Activated CD4-positive, alpha-beta T cell treated with anti-CD3 and anti-CD28 coated beads, Interleukin-2, amount 50 U/mL, for 4 hours (primary cell): ENCODE data around the gene ADAMTSL1.
"Not testable (repeated sequence)": the region's sequence is repeated elsewhere in the genome, so short reads cannot be mapped to it uniquely, and the experiment has no call there.

Experiments
- DNase-seq, 2 experiments: peaks; one replicate each; pipeline ENCODE4 v3.0.0-alpha.2; 2020

ADAMTSL1 gene

DNA sequence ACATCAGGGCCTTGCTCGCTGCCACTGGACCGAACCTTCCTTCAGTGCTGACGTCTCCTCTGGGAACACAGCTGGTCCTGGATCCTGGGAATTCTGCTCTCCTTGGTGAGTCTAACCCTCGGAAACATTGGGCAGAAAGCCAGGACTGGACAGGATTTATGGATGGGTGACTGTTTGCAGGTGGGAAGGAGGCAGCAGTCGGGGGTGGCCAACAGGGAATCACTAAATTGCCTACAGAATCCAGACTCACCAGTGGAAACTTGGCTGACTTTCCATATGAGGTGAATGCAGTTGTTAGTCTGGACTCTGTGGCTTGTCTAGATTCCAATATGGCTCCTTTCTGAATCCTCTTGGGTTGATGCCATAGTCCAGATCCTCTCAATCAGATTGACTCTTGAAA, 355.9 kb downstream of the ADAMTSL1 start:
- DNase-seq: no peak

- no peak for DNase-seq
Measured at GRCh38 chr9:18834740-18835361, 360.9 kb downstream of the ADAMTSL1 start.

- no peak for DNase-seq
Measured at GRCh38 chr9:18837402-18837801, 363.4 kb downstream of the ADAMTSL1 start.

- no peak for DNase-seq
Measured at GRCh38 chr9:18847576-18848275, 373.8 kb downstream of the ADAMTSL1 start.

- no peak for DNase-seq
Measured at GRCh38 chr9:18848657-18849056, 374.7 kb downstream of the ADAMTSL1 start.

- DNase-seq: no peak
Measured at GRCh38 chr9:18849270-18849669, 375.3 kb downstream of the ADAMTSL1 start.

- DNase-seq: no peak
Measured at GRCh38 chr9:18849890-18850677, 376.1 kb downstream of the ADAMTSL1 start.

DNA sequence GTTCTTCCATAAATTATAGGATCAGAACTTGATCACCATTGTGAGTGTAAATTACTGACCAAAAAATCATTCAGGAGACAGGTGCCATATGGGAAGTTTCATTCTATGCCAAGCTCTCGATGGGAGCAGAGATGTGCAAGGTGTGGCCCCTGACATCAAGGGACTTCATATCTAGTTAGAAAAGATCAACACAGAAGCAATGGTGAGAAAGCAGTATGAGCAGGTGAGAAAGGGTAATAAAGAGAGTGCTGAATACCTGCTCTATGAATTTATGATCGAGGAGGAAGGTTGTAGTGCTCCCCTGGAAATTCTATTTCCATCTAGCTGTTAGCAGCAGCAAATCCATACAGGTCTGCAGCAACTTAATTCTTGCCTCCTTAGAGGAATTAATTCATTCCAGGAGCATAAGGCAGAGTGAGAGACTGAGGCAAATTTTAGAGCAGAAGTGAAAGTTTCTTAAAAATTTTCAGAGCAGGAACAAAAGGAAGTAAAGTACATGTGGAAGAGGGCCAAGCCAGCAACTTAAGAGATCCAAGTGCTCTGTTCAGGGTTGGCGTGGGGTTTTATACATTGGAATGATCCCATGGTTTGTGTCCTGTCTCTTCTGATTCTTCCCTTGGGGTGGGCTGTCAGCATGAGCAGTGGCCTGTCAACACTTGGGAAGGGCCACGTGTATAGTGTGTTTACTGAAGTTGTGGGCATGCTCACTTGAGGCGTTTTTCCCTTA, 377.3 kb downstream of the ADAMTSL1 start:
- no peak for DNase-seq

DNA sequence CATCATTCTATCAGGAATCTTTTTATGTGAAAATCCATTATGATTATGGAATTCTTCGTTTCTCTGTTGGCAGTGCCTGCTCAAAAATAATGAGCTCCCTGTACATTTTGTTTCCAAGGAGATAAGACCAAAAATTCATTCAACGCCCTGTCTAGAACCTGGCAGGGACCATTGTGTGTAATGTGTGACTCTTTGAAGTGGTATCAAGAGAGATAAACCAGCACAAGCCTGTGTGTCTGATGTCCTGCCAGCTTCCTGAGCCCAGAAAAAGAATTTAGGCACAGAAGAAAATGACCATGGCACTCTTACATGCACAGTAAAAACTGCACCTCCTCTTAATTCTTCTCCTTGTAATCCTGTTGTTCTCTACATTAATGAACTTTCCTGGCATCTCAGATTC, 381.7 kb downstream of the ADAMTSL1 start:
- no peak for DNase-seq

DNA sequence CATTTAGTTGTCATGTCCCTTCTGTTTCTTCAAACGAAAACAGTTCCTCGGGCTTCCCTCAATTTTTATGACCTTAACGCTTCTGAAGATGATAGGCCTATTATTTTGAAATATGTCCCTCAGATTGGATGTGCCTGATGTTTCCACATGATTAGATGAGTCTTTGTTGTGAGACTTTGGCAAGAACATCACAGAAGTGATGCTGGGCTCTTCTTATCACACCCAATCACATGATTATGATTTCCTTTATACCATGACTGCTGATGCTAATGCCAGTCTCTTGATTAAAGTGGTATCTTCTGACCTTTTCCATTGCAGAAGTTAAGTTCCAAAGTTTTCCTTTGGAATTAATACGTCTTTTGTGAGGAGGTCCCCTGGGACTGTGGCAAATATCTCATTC, 383.4 kb downstream of the ADAMTSL1 start:
- DNase-seq: no peak

- DNase-seq: no peak
Measured at GRCh38 chr9:18857769-18858168, 383.8 kb downstream of the ADAMTSL1 start.

- no peak for DNase-seq
Measured at GRCh38 chr9:18861609-18862544, 387.9 kb downstream of the ADAMTSL1 start.

- no peak for DNase-seq
Measured at GRCh38 chr9:18863791-18864190, 389.8 kb downstream of the ADAMTSL1 start.

- DNase-seq: no peak
Measured at GRCh38 chr9:18864516-18864915, 390.6 kb downstream of the ADAMTSL1 start.

DNA sequence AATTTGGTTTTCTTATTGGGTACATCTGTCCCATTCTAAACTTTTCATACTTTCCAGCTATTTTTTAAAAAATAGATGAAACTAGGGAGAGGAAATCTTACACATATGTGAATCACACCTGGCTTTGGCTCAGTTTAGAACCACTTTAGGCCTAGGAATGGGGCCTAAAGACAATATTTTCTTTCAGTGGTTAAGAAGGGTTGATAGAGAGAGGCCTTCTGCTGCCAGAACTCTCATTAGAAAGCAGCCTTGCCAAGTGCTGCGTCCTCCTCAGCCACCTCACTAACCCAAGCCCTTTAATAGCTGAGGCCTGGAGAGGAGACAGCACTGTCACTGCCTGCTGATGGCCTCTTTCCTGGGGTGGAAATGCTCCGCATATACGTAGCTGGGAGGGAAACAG, 391.6 kb downstream of the ADAMTSL1 start:
- DNase-seq: no peak

DNA sequence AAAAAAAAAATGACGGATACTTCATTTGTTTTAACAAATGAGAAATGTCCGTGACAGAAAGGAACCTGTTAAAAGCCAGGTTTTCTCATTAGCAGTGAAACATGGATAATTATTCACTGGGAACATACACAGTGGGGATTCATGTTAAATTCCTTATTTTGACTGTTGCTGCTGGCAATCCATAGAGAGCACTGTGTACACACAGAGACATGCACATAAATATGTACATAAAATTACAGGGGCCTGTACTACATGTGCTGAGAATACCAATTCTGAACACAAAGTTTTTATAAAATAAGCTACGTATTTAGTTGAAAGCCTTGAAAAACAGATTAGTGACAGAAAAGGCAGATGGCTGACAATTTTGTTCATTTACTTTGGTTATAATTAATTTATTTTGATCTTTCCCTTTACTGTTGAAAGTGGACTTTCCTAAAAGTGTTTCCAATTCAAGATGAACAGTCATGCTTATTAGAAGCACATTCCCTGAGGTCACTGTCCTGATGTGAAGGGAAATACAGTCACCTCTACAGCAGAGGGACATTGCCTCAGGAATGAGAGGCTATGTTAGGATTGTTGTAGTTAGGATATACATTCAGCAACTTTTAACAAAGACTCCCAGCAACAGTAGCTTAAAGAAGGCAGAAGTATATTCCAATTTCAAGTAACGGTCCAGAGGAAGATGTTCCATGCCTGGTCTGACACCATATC, 392.3 kb downstream of the ADAMTSL1 start:
- no peak for DNase-seq

DNA sequence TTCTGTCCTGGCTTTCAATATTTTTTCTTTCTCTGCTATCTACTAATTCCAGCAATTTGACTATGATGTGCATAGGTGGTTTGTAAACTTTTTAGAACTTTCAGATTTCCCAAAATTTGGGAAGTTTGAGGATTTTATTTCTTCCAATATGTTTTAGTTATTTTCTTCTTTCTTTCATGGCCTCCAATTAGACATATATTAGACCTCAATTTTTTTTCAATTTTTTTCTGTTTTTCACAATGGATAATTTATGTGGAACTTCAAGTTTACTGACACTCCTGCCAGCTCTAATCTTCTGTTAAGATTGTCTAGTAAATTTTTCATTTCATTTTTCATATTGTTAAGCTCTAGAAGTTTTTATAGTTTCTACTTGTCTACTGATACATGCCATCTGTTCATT, 395.8 kb downstream of the ADAMTSL1 start:
- DNase-seq: no peak

GRCh38 chr9:18874069-18874468, 400.1 kb downstream of the ADAMTSL1 start:
- no peak for DNase-seq

DNA sequence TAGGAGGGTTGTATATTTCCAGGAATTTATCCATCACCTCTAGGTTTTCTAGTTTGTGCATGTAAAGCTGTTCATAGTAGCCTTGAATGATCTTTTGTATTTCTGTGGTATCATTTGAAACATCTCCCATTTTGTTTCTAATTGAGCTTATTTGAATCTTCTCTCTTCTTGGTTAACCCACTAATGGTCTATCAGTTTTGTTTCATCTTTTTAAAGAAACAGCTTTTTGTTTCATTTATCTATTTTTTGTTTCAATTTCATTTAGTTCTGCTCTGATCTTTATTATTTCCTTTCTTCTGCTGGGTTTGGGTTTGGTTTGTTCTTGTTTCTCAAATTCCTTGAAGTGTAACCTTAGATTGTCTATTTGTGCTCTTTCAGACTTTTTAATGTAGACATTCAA, 401.0 kb downstream of the ADAMTSL1 start:
- DNase-seq: not testable (repeated sequence)

GRCh38 chr9:18877984-18878383, 404.0 kb downstream of the ADAMTSL1 start:
- no peak for DNase-seq

DNA sequence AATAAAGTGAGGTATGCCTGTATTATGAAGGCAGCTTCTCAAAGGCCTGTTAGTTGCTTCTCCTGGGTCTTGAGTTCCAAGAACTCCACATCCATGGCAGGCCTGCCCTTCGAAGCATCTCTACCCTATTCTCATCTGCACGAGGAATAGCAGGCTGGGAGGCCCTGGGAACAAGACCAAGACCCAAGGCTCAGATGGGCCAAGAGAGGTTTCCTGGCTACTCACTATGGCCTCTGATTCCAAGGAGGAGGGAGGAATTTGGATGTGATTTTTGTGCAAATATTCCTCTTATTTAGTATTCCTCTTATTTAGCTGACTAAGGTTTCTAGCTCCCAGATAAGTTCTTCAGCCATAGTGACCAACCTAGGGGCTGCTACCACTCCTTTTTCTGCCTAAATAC, 407.8 kb downstream of the ADAMTSL1 start:
- DNase-seq: no peak

- DNase-seq: no peak
Measured at GRCh38 chr9:18887546-18887945, 413.6 kb downstream of the ADAMTSL1 start.
